AG04450 (cell line): ENCODE results near the gene NANOGP8. TPM values are rescaled to one million over a fixed set of nuclear protein-coding genes. Genes with fewer than 3 reads are reported as not detected.
"Not testable (repeated sequence)": the region's sequence is repeated elsewhere in the genome, so short reads cannot be mapped to it uniquely, and the experiment has no call there.

Source experiments
- CTCF ChIA-PET: fragments of 300-600, 350-600 bp; formaldehyde crosslinking; extraction: SDS; loops from one replicate; lab custom pipeline; 2022; ENCODE audit warnings: antibody characterized with exemption, inconsistent platforms; lab: Charles Lee
- POLR2A ChIA-PET: fragments of 350-600 bp; formaldehyde crosslinking; extraction: SDS; loops from one replicate; lab custom pipeline; 2021; ENCODE audit warnings: antibody characterized with exemption, inconsistent platforms; lab: Yijun Ruan, JAX
- DNase-seq: peaks from one replicate; pipeline ENCODE4 v3.0.0-alpha.2; 2011; ENCODE audit warnings: low read depth, low spot score
- H3K27ac ChIP-seq: one replicate; pipeline ENCODE4 v1.5.1; 2012; ENCODE audit warnings: low read depth, low read length, control low read depth
- H3K27me3 ChIP-seq: one replicate; pipeline ENCODE4 v1.6.0; 2012; ENCODE audit warnings: low read length; ENCODE audit not compliant: control insufficient read depth, insufficient read depth
- H3K4me3 ChIP-seq: 2 replicates; pipeline ENCODE4 v1.5.1; 2011; ENCODE audit warnings: mild to moderate bottlenecking, low read depth, low read length, control low read depth
- H3K9me3 ChIP-seq: 2 replicates; pipeline ENCODE4 v1.5.1; 2012; ENCODE audit warnings: low read length; ENCODE audit not compliant: control insufficient read depth, insufficient read depth
- CTCF ChIP-seq: IDR thresholded peaks from 2 replicates; pipeline ENCODE4 v1.5.1; 2011; ENCODE audit warnings: low read depth, low read length, control low read depth, inconsistent platforms
- polyA plus RNA-seq: library from polyadenylated mRNA; depleted of rRNA; stranded (reverse); fragments of >200 nt; gene quantifications from 2 replicates; pipeline ENCODE4 v1.2.3, GENCODE V29; 2011

Gene NANOGP8
- polyA plus RNA-seq, 1 experiment: 0.11 TPM

- no peak for DNase-seq
- Histone ChIP-seq H3K4me3 (no peak overlapping the region), H3K27ac (no peak overlapping the region), H3K9me3 (peaks cover 5% of the 10 kb centered on the region; the same call in 1 of the 2 replicates), H3K27me3 (no peaks in the 10 kb centered on the region)
- ChIA-PET POLR2A (no interaction called here), CTCF (interaction anchor here (2.8 to 3.2 kb wide), 2 partner anchors 11 to 355 kb away, joined by 9 to 16 read pairs; no protein-coding TSS in a partner anchor)
- TF ChIP-seq CTCF: no peak
These were observed 4.5 kb upstream of the NANOGP8 start for GRCh38 chr15:35089551-35089950.

GRCh38 chr15:35088329-35088728, 3.2 kb upstream of the NANOGP8 start:
- ChIA-PET POLR2A (no interaction called here), CTCF (interaction anchor here (2.8 to 3.2 kb wide), 2 partner anchors 10 to 356 kb away, joined by 9 to 16 read pairs; no protein-coding TSS in a partner anchor)
- Histone ChIP-seq H3K27me3 (no peaks in the 10 kb centered on the region), H3K9me3 (peaks cover 5% of the 10 kb centered on the region; the same call in 1 of the 2 replicates), H3K27ac (no peak overlapping the region), H3K4me3 (no peak overlapping the region)
- DNase-seq: no peak
- TF ChIP-seq CTCF: no peak

GRCh38 chr15:35087759-35088158, 2.7 kb upstream of the NANOGP8 start:
- TF ChIP-seq CTCF: no peak
- POLR2A ChIA-PET: no interaction called here
- no peak for DNase-seq

GRCh38 chr15:35082371-35083348, 2.4 kb downstream of the NANOGP8 start:
- ChIA-PET CTCF (interaction anchor here (0.6 kb wide), 1 partner anchor 362 kb away, joined by 4 read pairs; no protein-coding TSS in a partner anchor), POLR2A (interaction anchor here (0.6 kb wide), 1 partner anchor 58 kb away, joined by 4 read pairs; no protein-coding TSS in a partner anchor)
- not testable (repeated sequence) for H3K4me3 ChIP-seq, DNase-seq, H3K27ac ChIP-seq, H3K27me3 ChIP-seq
- peaks cover 16% of the 10 kb centered on the region for H3K9me3 ChIP-seq

More at GRCh38 chr15:35087759-35088158, 2.7 kb upstream of the NANOGP8 start:
- Histone ChIP-seq H3K27ac (no peak overlapping the region), H3K4me3 (no peak overlapping the region), H3K9me3 (peaks cover 3% of the 10 kb centered on the region), H3K27me3 (no peaks in the 10 kb centered on the region)
- CTCF ChIA-PET: interaction anchor here (2.8 to 3.2 kb wide), 2 partner anchors 9 to 356 kb away, joined by 9 to 16 read pairs; no protein-coding TSS in a partner anchor

- H3K27ac ChIP-seq, DNase-seq, POLR2A ChIA-PET, CTCF ChIA-PET, H3K4me3 ChIP-seq, H3K27me3 ChIP-seq: not testable (repeated sequence)
- H3K9me3 ChIP-seq: peaks cover 16% of the 10 kb centered on the region
These were observed 3.3 kb downstream of the NANOGP8 start for GRCh38 chr15:35081626-35082365.
